Measurements from ENCODE around the gene CREG2.

The CREG2 gene

GRCh38 chr2:101297383-101297782 is 89.9 kb downstream of the CREG2 start:
- H3K4me3 ChIP-seq (ENCODE audit: low read depth, low read length): no peak overlapping the region
- TF ChIP-seq MYC (IDR thresholded peaks at IDR 0.05; ENCODE audit: low read depth, low read length): no peak
- no peak for TF ChIP-seq POLR2A (IDR thresholded peaks at IDR 0.05; ENCODE audit: extremely low read depth, insufficient read length)
- no peak for TF ChIP-seq MAX (IDR thresholded peaks at IDR 0.05; ENCODE audit: low read depth, low read length)
- no peak for TF ChIP-seq CTCF (IDR thresholded peaks at IDR 0.05; ENCODE audit: low read depth, low read length)
- no peak for DNase-seq (ENCODE audit: low read depth)

- no peak for DNase-seq (ENCODE audit: low read depth)
- no peak overlapping the region for H3K4me3 ChIP-seq (ENCODE audit: low read depth, low read length)
- TF ChIP-seq CTCF (IDR thresholded peaks at IDR 0.05; ENCODE audit: low read depth, low read length): no peak
- no peak for TF ChIP-seq MYC (IDR thresholded peaks at IDR 0.05; ENCODE audit: low read depth, low read length)
- no peak for TF ChIP-seq POLR2A (IDR thresholded peaks at IDR 0.05; ENCODE audit: extremely low read depth, insufficient read length)
- no peak for TF ChIP-seq MAX (IDR thresholded peaks at IDR 0.05; ENCODE audit: low read depth, low read length)
Observed at GRCh38 chr2:101296371-101296770, 90.9 kb downstream of the CREG2 start.

- no peak for DNase-seq (ENCODE audit: low read depth)
- no peak overlapping the region for H3K4me3 ChIP-seq (ENCODE audit: low read depth, low read length)
- TF ChIP-seq MYC (IDR thresholded peaks at IDR 0.05; ENCODE audit: low read depth, low read length): no peak
- TF ChIP-seq MAX (IDR thresholded peaks at IDR 0.05; ENCODE audit: low read depth, low read length): no peak
- TF ChIP-seq POLR2A (IDR thresholded peaks at IDR 0.05; ENCODE audit: extremely low read depth, insufficient read length): no peak
- no peak for TF ChIP-seq CTCF (IDR thresholded peaks at IDR 0.05; ENCODE audit: low read depth, low read length)
Observed at GRCh38 chr2:101295895-101296294, 91.4 kb downstream of the CREG2 start.

All from NB4 (cell line).